SK-N-MC (cell line): ENCODE data around the gene RPS6KL1.

Experiments used
- EZH2 ChIP-seq: fragments of 200-600 bp; sonication (generic); IDR thresholded peaks from one replicate; pipeline ENCODE4 v1.6.1; 2017; ENCODE audit warnings: antibody characterized with exemption
- POLR2AphosphoS5 ChIP-seq: IDR thresholded peaks from 2 replicates; pipeline ENCODE4 v1.6.1; 2012; ENCODE audit warnings: mild to moderate bottlenecking, low read depth, low read length, borderline replicate concordance

DNA sequence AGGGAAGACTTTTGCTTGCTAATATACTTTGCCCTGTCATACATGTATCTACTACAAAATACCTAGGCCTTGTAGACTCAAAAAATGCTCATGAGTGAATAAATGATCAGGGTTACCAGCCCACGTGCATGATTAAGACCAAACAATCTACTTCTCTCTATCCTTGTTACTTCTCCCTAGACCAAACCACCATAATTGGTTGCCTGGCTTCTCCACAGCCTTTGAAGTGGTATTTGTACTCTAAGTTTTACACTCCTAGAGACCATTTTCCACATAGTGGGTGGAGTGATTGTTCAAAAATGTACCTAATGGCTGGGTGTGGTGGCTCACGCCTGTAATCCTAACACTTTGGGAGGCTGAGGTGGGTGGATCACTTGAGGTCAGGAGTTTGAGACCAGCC is 14.1 kb upstream of the RPS6KL1 start:
- TF ChIP-seq EZH2, result no peak
- no peak for TF ChIP-seq POLR2AphosphoS5
